ENCODE results near the gene POLRMT. TPM values are rescaled to one million over a fixed set of nuclear protein-coding genes. Genes with fewer than 3 reads are reported as not detected.

POLRMT gene
- total RNA-seq, 1 experiment from 2014 or later: 104 TPM

GRCh38 chr19:658916-659839 lies 25.8 kb upstream of the POLRMT start:
- H3K23me2 ChIP-seq (ENCODE audit: insufficient read length, low read depth, low read length, poor library complexity, severe bottlenecking): peaks cover 7% of the 10 kb centered on the region
- no peak overlapping the region for H3K4me2 ChIP-seq (ENCODE audit: insufficient read depth, insufficient read length, low read length)
- no peak overlapping the region for H4K8ac ChIP-seq (replicated peaks; ENCODE audit: insufficient read length, low read depth, low read length)
- peaks cover 73% of the 10 kb centered on the region for H3K79me2 ChIP-seq (ENCODE audit: insufficient read depth, low read length)
- no peak overlapping the region for H3K23ac ChIP-seq (ENCODE audit: insufficient read length, low read depth, low read length)
- TF ChIP-seq, protein P1, sequence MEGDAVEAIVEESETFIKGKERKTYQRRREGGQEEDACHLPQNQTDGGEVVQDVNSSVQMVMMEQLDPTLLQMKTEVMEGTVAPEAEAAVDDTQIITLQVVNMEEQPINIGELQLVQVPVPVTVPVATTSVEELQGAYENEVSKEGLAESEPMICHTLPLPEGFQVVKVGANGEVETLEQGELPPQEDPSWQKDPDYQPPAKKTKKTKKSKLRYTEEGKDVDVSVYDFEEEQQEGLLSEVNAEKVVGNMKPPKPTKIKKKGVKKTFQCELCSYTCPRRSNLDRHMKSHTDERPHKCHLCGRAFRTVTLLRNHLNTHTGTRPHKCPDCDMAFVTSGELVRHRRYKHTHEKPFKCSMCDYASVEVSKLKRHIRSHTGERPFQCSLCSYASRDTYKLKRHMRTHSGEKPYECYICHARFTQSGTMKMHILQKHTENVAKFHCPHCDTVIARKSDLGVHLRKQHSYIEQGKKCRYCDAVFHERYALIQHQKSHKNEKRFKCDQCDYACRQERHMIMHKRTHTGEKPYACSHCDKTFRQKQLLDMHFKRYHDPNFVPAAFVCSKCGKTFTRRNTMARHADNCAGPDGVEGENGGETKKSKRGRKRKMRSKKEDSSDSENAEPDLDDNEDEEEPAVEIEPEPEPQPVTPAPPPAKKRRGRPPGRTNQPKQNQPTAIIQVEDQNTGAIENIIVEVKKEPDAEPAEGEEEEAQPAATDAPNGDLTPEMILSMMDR (conservative IDR thresholded peaks at IDR 0.05): no peak
- WGBS (ENCODE audit: extremely low coverage, insufficient read length, low lambda C conversion rate): no CpG with 5 or more reads among the region's 50 CpGs
- no peak overlapping the region; the same call in 1 of the 2 replicates for H3K14ac ChIP-seq (ENCODE audit: insufficient read depth, low read length)
- no peak overlapping the region for H2AK5ac ChIP-seq (ENCODE audit: insufficient read length, low read length)
- H3K9ac ChIP-seq (ENCODE audit: extremely low read depth, insufficient read length, low read length): no peak overlapping the region
- peak overlapping the region in 2 of 3 experiments; percentile 48 to 93; a peak in 3 of 7 replicates for H3K27ac Mint-ChIP-seq
- H4K91ac ChIP-seq (ENCODE audit: insufficient read length, low read depth, low read length): no peak overlapping the region
- H2BK20ac ChIP-seq (ENCODE audit: low read depth, low read length, poor library complexity, severe bottlenecking): no peak overlapping the region
- peaks cover 13 to 18% of the 10 kb centered on the region in 2 experiments for H3K4me1 Mint-ChIP-seq
- no peak overlapping the region for H2BK5ac ChIP-seq (ENCODE audit: insufficient read length, low read length)
- no peaks in the 10 kb centered on the region for H3K27me3 ChIP-seq (ENCODE audit: insufficient read depth, low read length)
- peak overlapping the region; percentile 26 to 40; a peak in 4 of 5 replicates for H3K4me3 Mint-ChIP-seq
- H4K5ac ChIP-seq (ENCODE audit: insufficient read length, low read depth, low read length): no peak overlapping the region
- no peak overlapping the region for H3K18ac ChIP-seq (ENCODE audit: insufficient read length, low read depth, low read length)
- no peak overlapping the region for H2AFZ ChIP-seq (ENCODE audit: low read length)
- H2BK120ac ChIP-seq (ENCODE audit: low read depth, low read length, poor library complexity, severe bottlenecking): no peak overlapping the region
- H4K20me1 ChIP-seq (ENCODE audit: control insufficient read depth, insufficient read depth, insufficient read length): peaks cover 15% of the 10 kb centered on the region
- no peak overlapping the region for H2BK12ac ChIP-seq (ENCODE audit: insufficient read length, low read depth, low read length)
- H3K4ac ChIP-seq (ENCODE audit: low read depth, low read length): no peak overlapping the region
- H3K9me3 Mint-ChIP-seq: peaks cover 0 to under 1% of the 10 kb centered on the region in 2 experiments; a peak in 3 of 5 replicates
- H3K56ac ChIP-seq (ENCODE audit: insufficient read length, low read depth, low read length): no peak overlapping the region
- H3K79me1 ChIP-seq (ENCODE audit: insufficient read depth, low read depth, low read length, poor library complexity, severe bottlenecking): peaks cover 5% of the 10 kb centered on the region
- no peaks in the 10 kb centered on the region; the same call in 1 of the 2 replicates for H3K4me1 ChIP-seq (ENCODE audit: insufficient read depth, low read length)
- H3T11ph ChIP-seq (ENCODE audit: low read length): no peak overlapping the region
- H2BK15ac ChIP-seq (ENCODE audit: low read depth, low read length): no peak overlapping the region
- H3K27ac ChIP-seq (ENCODE audit: insufficient read length, low read depth, low read length): no peak overlapping the region
- no peaks in the 10 kb centered on the region; the same call in 1 of the 2 replicates for H3K27me3 Mint-ChIP-seq (ENCODE audit: low read depth)
- no peaks in the 10 kb centered on the region for H3K9me3 ChIP-seq (ENCODE audit: control insufficient read depth, low read depth, low read length)
- no peak for DNase-seq
- peaks cover 3 to 8% (median 7%) of the 10 kb centered on the region in 3 experiments; a peak in 5 of 7 replicates for H3K36me3 Mint-ChIP-seq (ENCODE audit: insufficient read depth in 1 of 3, low read depth in 3 of 3)
